ENCODE data around the gene UST.

Gene UST

GRCh38 chr6:148881593-148882311 lies 134.9 kb downstream of the UST start:
- intact Hi-C loops (cut with DNase I) = no loop called here
- no peak for DNase-seq

DNA sequence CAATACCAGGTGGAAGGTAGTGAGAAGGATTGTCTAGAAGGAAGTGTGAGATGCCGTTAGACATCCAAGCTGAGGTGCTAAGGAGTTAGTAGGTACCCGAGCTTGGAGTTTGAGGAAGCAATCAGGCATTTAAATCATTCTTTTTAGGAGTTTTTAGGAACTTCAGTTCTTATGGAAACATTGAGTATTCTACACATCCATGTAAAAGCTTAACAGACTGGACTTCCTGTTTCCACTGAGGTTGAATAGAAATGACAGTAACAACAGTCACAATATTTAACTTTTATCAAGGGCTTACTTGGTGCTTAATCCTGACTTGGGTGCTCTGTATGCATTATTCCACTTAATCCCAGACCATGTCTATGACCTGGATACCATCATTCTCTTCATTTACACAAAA lies 136.4 kb downstream of the UST start:
- DNase-seq = no peak
- intact Hi-C loops (cut with DNase I) = no loop called here

DNA sequence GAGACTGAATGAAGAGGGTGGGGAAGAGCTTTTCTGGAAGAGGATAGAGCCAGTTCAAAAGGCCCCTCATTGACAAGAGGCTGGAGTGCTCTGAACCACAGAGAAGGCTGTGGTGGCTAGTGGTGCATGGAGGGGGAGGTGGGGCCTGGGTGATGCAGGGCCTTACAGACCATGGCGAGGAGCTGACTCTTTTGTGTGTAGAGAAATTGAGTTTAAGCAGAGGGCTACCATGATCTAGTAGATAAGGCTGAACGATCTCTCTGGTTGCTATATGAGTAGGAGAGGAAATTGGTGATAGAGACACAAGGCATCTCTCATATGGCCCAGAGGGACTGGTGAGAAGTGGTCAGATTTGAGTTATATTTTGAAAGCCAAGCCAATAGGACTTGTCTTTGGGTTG lies 137.6 kb downstream of the UST start:
- DNase-seq = no peak
- intact Hi-C loops (cut with DNase I) = no loop called here

DNA sequence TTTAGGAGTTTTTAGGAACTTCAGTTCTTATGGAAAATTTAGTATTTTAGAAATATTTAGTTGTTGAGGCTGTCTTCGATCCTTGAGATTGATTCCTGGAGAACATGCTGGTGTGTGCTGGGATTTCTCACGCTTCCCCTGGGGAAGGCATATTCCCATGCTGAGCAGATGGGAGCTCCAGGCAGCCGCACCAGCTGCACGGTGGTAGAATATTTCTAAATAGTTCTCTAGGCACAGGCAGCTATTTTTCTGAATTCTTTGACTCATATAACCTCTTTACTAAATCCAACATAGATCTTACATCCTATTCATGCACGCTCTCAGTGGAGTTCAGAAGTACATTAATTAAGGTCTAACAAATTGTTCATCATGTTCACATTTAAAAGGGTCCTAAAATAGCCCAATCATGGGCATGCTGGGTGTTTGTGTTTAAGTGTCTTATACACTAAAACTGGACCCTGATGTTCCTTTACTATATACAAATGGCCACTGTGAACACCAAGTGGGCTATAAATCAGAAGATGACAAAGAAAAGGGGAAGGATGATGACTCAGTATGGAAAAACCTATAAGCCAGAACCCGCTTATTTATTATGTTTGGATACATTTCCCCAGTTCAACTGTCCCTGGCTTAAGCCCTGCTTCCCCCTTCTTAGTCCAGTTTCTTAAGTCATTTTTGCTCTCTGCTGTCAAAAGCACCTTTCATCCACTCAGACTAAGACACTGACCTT lies 138.5 kb downstream of the UST start:
- no peak for DNase-seq
- intact Hi-C loops (cut with DNase I) = no loop called here

DNA sequence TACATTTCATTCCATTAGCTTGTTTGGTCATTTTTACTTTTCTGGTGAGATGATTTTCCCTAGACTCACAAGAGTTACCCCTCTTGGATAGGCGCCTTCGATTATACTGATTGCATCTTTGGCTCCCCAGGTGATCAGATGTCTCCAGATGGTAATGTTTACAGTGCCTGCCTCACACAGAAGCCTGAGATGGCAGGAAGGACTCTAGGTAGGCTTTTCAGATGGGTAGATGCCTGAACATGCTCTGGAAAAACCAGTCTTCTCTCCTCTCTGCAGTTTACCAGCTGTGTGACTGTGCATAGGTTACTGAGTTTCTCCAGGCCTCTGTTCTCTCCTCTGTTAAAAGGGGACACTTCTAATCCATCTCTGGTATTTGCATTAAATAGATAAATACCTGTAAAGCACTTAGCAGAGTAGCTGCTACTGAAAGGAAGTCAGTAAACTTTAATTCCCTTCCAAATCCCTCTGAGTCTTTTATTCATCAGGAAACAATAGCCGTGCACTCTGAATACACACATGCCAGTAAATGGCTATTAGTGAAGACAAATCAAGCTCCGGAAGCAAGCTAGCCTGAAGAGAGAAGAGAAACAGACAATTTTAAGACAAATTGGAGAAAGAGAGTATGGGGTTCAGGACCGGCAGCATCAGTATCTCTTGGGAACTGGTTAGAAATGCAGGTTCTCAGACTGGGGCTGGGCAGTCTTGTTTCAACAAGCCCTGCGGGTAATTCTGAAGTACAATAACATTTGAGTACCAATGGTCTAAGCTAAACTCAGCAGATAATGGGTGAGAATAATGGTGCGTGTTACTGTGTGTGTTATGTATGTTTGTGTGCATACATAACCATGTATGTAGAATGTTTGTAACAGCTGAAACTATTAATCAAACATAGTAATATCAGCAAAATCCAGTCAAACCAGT lies 139.4 kb downstream of the UST start:
- intact Hi-C loops (cut with DNase I) = no loop called here
- no peak for DNase-seq

DNA sequence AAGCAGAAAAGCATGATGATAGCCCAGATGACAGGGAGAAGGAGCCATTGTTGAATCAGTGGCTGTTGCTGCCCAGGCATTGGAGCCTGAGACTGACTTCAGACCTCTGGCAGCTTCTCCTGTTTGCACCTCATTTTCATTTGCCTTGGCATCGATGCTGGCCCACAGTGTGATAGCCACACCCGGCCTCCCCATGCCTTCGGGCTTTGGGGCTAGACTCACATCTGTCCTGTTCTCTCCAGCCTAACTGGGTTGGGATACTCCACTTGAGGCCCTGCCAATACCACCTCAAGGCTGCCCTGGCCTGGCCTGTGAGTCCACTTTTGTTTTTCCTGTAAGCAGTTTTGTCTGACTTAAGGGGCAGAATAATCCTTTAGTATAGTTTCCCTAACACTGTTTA lies 140.4 kb downstream of the UST start:
- DNase-seq = no peak
- intact Hi-C loops (cut with DNase I) = no loop called here

- peak in 10 of 42 donors; percentile 11 to 56 (median 29) for DNase-seq
- intact Hi-C loops (cut with DNase I) = no loop called here
Observed at GRCh38 chr6:148888856-148889255, 142.0 kb downstream of the UST start.

DNA sequence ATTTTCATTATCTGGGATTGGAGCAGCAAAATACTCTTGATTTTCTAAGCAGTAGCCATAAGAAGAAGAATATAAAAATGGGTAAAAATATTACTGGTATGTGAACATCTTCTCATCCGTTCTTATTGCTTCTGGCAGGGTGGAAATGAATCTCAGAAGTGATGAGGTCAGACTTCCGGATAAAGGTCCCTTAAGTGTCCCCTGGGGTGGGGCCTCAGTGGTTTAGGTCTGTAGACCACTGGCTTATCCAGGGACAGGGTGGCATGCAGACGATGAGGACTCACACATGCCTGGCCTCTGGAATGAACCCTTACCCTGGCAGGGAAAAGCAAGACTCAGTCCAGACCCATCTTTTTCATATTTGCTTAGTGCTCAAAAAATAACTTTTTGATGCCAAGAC lies 143.3 kb downstream of the UST start:
- peak in 1 of 42 donors; percentile 24 for DNase-seq
- intact Hi-C loops (cut with DNase I) = no loop called here

GRCh38 chr6:148890652-148891404 lies 144.0 kb downstream of the UST start:
- no peak for DNase-seq

DNA sequence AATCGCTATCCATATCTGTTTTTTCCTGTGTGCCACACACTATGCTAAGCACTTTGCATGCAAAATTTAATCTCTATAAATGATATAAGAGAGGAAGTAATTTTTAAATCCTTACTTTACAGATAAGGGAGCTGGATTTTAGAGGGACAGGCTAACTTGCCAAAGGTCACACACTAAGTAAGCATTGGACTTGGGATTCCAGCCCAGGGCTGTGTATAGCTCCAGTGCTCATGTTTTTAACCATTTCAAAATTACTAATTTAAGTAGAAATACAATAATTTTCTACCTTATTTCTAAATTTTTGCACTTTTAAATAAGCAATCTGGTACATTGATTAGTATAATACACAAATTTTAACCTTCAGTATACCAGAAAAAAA lies 144.6 kb downstream of the UST start:
- intact Hi-C loops (cut with DNase I) = no loop called here
- no peak for DNase-seq

More at GRCh38 chr6:148890652-148891404, 144.0 kb downstream of the UST start:
- intact Hi-C loops (cut with DNase I) = no loop called here

GRCh38 chr6:148892247-148892646 lies 145.4 kb downstream of the UST start:
- intact Hi-C loops (cut with DNase I) = no loop called here
- DNase-seq = no peak

DNA sequence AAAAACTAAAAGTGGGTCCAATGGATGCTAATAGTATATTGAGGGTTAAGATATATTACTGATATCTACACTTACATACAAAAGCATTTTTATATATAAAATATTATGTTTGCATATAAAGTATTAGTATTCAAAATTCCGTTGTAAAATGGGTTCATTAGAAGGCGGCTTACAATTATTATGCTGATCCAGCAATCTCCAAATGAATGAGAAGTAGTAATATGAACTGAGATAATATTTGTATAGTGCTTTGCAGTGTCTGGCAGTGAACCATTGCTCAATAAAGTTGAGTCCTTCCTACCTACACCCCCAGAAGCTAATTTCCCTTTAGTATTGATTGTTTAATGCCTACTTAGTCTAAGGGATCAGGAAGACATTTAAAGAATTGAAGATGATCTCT lies 146.2 kb downstream of the UST start:
- no peak for DNase-seq
- intact Hi-C loops (cut with DNase I) = no loop called here

- DNase-seq = no peak
- intact Hi-C loops (cut with DNase I) = no loop called here
Observed at GRCh38 chr6:148893481-148893880, 146.7 kb downstream of the UST start.

GRCh38 chr6:148898376-148899014 lies 151.7 kb downstream of the UST start:
- DNase-seq = no peak
- intact Hi-C loops (cut with DNase I) = no loop called here

DNA sequence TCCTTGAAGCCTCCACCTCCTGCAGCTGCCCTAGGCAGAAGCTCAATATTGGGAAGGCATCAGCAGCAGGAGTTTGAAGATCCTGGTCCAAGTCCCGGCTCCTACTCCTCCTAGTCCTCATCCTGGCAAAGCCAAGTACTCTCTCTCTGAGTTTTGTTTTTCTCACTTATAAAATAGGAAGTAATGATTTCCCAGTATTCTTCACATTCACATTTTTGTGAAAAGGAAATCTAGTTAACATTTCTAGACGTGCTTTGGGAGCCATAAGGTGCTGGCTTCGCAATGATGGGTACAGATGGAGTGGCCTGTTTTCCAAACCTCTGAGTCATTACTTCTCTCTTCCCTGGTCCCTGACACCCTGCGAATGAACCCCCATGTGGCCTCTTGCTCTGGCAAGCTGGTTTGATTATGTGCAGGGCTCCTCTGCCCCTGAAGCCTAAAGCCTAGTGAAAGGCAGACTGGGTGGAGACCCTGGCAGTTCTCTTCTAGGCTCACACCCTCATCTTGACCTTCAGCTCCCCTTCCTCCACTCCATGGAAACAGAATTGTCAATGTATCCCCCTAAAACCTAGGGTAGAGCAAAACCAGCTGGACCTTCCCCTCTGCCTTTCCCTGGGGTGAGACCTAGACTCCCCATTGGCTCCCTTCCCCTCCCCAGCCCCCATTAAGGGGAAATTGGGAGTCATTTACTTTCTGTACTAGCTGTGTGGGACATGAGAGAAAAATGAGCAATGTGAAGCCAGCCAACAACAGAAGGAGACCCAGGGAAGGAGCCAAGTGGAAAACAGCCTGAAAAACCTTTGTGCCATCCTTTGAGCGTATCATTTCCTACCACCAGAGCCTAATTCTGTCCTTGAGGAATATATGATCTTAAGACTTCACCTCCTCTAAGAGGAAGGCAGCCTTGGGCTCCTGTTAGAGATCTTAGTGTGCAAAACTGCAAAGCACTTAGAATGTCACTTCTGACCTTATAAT lies 158.4 kb downstream of the UST start:
- DNase-seq = no peak
- intact Hi-C loops (cut with DNase I) = no loop called here

DNA sequence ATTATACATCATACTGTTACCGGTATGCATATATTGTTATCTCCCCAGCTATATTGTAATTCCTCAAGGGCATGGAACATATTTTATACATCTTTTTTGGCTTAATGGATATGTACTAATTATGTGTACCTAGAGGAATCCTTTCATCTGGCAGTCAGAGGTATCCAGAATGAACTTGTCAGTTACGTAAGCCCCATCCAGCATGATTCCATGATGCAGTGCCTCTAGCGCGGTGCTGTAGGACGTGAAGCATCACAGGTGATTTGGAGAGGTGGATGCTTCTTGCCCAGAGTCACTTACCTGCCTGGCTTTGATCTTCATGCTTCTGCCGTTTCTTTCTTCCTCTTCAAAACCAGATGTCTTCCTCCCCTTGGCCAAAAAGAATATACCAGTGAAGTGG lies 159.1 kb downstream of the UST start:
- intact Hi-C loops (cut with DNase I) = no loop called here
- no peak for DNase-seq

DNA sequence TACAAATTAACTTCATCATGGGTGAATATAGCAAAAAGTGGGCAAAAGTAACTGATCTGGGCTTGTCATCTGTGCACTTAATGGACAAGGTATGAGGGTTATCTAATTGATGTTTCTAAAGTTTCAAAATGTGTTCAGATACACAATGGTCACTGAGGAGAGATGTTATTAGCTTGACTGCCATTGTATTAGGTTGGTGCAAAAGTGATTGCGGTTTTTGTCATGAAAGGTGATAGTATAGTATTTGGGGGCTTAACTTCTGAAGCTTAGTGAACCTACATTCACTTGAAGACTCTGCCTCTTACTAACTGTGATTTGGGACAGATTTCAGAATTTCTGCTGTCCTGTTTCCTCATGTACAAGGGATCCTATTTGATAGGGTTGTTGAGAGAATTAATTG lies 159.6 kb downstream of the UST start:
- no peak for DNase-seq
- intact Hi-C loops (cut with DNase I) = no loop called here

- no peak for DNase-seq
- intact Hi-C loops (cut with DNase I) = no loop called here
Observed at GRCh38 chr6:148907573-148907972, 160.7 kb downstream of the UST start.

All from head of caudate nucleus (tissue), 42 donors.